Esophagus squamous epithelium (tissue), 5 donors: ENCODE results near the gene MTREX. TPM values are rescaled to one million over a fixed set of nuclear protein-coding genes. Genes with fewer than 3 reads are reported as not detected.

Experiments
- DNase-seq: peaks from one replicate; lab custom pipeline; 2025; lab: John Stamatoyannopoulos, UW
- H3K27ac ChIP-seq, 4 donors: fragments of 200-600 bp; sonication (generic); one replicate each; pipeline ENCODE4 v1.5.1; 2016 to 2019; ENCODE audit warnings: mild to moderate bottlenecking in 1 of 4
- H3K27me3 ChIP-seq, 4 donors: fragments of 200-600 bp; sonication (generic); 1 replicate in 3 of 4; 2 replicates in 1 of 4; pipeline versions ENCODE4 v1.5.1 to v1.6.0; 2017 to 2021; ENCODE audit warnings: antibody characterized with exemption in 1 of 4
- H3K36me3 ChIP-seq, 3 donors: fragments of 200-600 bp; sonication (generic); one replicate each; pipeline ENCODE4 v1.5.1; 2016 to 2019
- H3K4me1 ChIP-seq, 3 donors: fragments of 200-600 bp; sonication (generic); one replicate each; pipeline ENCODE4 v1.5.1; 2017 to 2019
- H3K4me3 ChIP-seq, 4 donors: fragments of 200-600 bp; sonication (generic); 1 replicate in 3 of 4; 2 replicates in 1 of 4; pipeline ENCODE4 v1.5.1; 2016 to 2019; ENCODE audit warnings: mild to moderate bottlenecking in 2 of 4, moderate library complexity in 1 of 4
- H3K9me3 ChIP-seq, 3 donors: fragments of 200-600 bp; sonication (generic); one replicate each; pipeline ENCODE4 v1.5.1; 2016 to 2019
- CTCF ChIP-seq, 6 experiments: fragments of 450-650 bp in 4 of 6; fragments of 200-600 bp in 2 of 6; sonication (generic) in 2 of 6; IDR thresholded peaks; one replicate each; pipeline ENCODE4 v1.5.1; 2016 to 2019; ENCODE audit warnings: antibody characterized with exemption in 6 of 6, mild to moderate bottlenecking in 4 of 6, moderate library complexity in 4 of 6
- POLR2A ChIP-seq, 4 donors: fragments of 450-650 bp; IDR thresholded peaks; one replicate each; pipeline ENCODE4 v1.6.1; 2017; ENCODE audit warnings: antibody characterized with exemption in 4 of 4, mild to moderate bottlenecking in 4 of 4, moderate library complexity in 3 of 4
- WGBS, 2 donors: methylation state at CpG; one replicate each; pipeline ENCODE4 v1.1.5; 2018; 5-methylcytosine and 5-hydroxymethylcytosine counted together
- intact Hi-C: fragments of 100-400 bp; cut with DNase I; formaldehyde crosslinking; loops from one replicate; pipeline ENCODE4 v1.15.0; 2022
- total RNA-seq, 4 donors: library from RNA; depleted of rRNA; stranded (reverse); fragments of >200 nt; gene quantifications; one replicate each; pipeline ENCODE4 v1.1.0, GENCODE V29; 2016
- donor health status: DM: yes; HTN: yes; CAD: no.

The MTREX gene
- total RNA-seq, 4 donors from 2014 or later = 63.9 to 79.3 (median 72.2) TPM

GRCh38 chr5:55320571-55320970, 12.8 kb downstream of the MTREX start:
- Histone ChIP-seq H3K27me3 (no peaks in the 10 kb centered on the region), H3K4me3 (no peak overlapping the region), H3K36me3 (peaks cover 0 to 34% (median 0%) of the 10 kb centered on the region in 3 donors), H3K9me3 (no peaks in the 10 kb centered on the region), H3K4me1 (peaks cover 0 to 25% (median 3%) of the 10 kb centered on the region in 3 donors), H3K27ac (no peak overlapping the region)
- TF ChIP-seq POLR2A (IDR thresholded peaks at IDR 0.05) (no peak), CTCF (IDR thresholded peaks at IDR 0.05) (no peak)
- DNase-seq = no peak
- intact Hi-C loops = no loop called here
- 54 to 60% methylated on average over 4 of the region's 4 CpGs for WGBS, 2 donors

GRCh38 chr5:55324006-55324405, 16.2 kb downstream of the MTREX start:
- intact Hi-C loops = no loop called here
- Histone ChIP-seq H3K4me3 (no peak overlapping the region), H3K27me3 (no peaks in the 10 kb centered on the region), H3K36me3 (peaks cover 0 to 56% (median 0%) of the 10 kb centered on the region in 3 donors), H3K9me3 (no peaks in the 10 kb centered on the region), H3K27ac (no peak overlapping the region), H3K4me1 (peaks cover 0 to 22% (median 3%) of the 10 kb centered on the region in 3 donors)
- no peak for DNase-seq
- TF ChIP-seq POLR2A (IDR thresholded peaks at IDR 0.05) (no peak), CTCF (IDR thresholded peaks at IDR 0.05) (no peak)

GRCh38 chr5:55324815-55325418, 17.1 kb downstream of the MTREX start:
- 100% methylated on average over 1 of the region's 1 CpG for WGBS, 2 donors
- no peak overlapping the region for H3K27ac ChIP-seq
- no peaks in the 10 kb centered on the region for H3K9me3 ChIP-seq
- H3K27me3 ChIP-seq = no peaks in the 10 kb centered on the region
- DNase-seq = no peak
- intact Hi-C loops = no loop called here
- peaks cover 0 to 13% (median 3%) of the 10 kb centered on the region in 3 donors for H3K4me1 ChIP-seq
- peaks cover 0 to 65% (median 0%) of the 10 kb centered on the region in 3 donors for H3K36me3 ChIP-seq
- H3K4me3 ChIP-seq = no peak overlapping the region
- TF ChIP-seq POLR2A (IDR thresholded peaks at IDR 0.05) (no peak), CTCF (IDR thresholded peaks at IDR 0.05) (peak; percentile 18 to 61 (median 42))

GRCh38 chr5:55325621-55326020, 17.8 kb downstream of the MTREX start:
- no peak overlapping the region for H3K4me3 ChIP-seq
- no peak for DNase-seq
- no peaks in the 10 kb centered on the region for H3K27me3 ChIP-seq
- H3K9me3 ChIP-seq = no peaks in the 10 kb centered on the region
- intact Hi-C loops = no loop called here
- peaks cover 0 to 72% (median 0%) of the 10 kb centered on the region in 3 donors for H3K36me3 ChIP-seq
- H3K27ac ChIP-seq = no peak overlapping the region
- peaks cover 0 to 6% (median 0%) of the 10 kb centered on the region in 3 donors for H3K4me1 ChIP-seq
- 94 to 95% methylated on average over 5 of the region's 5 CpGs for WGBS, 2 donors
- TF ChIP-seq CTCF (IDR thresholded peaks at IDR 0.05) (no peak), POLR2A (IDR thresholded peaks at IDR 0.05) (no peak)

GRCh38 chr5:55327281-55327680, 19.5 kb downstream of the MTREX start:
- intact Hi-C loops = no loop called here
- 55 to 74% methylated on average over 2 of the region's 2 CpGs for whole genome bisulfite sequencing, 2 donors
- H3K27ac ChIP-seq = no peak overlapping the region
- TF ChIP-seq POLR2A (IDR thresholded peaks at IDR 0.05) (no peak), CTCF (IDR thresholded peaks at IDR 0.05) (no peak)
- H3K9me3 ChIP-seq = no peaks in the 10 kb centered on the region
- no peak for DNase-seq
- no peak overlapping the region for H3K4me3 ChIP-seq
- H3K4me1 ChIP-seq = no peaks in the 10 kb centered on the region
- no peaks in the 10 kb centered on the region for H3K27me3 ChIP-seq
- H3K36me3 ChIP-seq = peaks cover 0 to 88% (median 0%) of the 10 kb centered on the region in 3 donors
